Activated CD8-positive, alpha-beta memory T cell treated with anti-CD3 and anti-CD28 coated beads, Interleukin-2, amount 50 U/mL, for 1 hour (primary cell): ENCODE measurements around the gene ARHGAP15.

ENCODE experiments used
- DNase-seq: peaks from one replicate; pipeline ENCODE4 v3.0.0-alpha.2; 2020; ENCODE audit errors: extremely low read depth

The ARHGAP15 gene

GRCh38 chr2:143482771-143483170 is 353.6 kb downstream of the ARHGAP15 start:
- no peak for DNase-seq

DNA sequence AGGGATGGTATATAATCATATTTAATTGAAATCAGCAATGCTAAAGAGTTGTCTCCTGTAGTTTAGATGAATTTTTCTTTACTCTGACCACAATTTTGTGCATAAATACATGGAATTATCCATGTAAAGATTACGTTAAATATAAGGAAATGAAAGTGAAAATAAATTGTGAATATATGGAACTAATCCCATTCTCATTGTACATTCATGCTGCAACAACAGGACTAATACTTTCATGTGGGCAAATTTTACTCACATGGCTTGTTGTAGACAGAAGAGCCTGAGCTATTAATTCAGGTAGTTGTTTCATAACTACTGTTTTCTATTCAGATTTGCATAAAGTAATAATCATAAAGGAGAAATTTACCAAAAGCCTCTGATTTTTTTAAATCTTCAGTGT is 357.8 kb downstream of the ARHGAP15 start:
- DNase-seq, result no peak

GRCh38 chr2:143489145-143489544 is 359.9 kb downstream of the ARHGAP15 start:
- DNase-seq, result no peak

DNA sequence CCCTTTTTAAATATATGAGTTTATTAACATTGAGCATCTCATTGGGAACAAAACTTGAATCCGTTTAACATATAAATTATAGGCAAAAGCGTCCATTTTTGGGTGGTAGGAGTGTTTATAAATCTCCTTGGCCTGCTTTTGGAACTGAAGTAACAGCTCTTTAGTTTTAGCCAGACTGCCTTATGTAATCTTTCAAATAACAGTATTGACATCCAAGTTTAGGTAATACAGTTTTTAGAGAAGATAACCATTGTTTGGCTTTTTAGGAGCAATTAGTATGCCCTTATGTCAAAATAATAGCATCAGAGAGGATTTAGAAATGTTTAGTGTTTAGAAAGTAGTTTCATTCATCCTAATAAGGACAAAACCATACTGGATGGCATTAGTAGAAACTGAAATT is 361.9 kb downstream of the ARHGAP15 start:
- DNase-seq, result no peak

DNA sequence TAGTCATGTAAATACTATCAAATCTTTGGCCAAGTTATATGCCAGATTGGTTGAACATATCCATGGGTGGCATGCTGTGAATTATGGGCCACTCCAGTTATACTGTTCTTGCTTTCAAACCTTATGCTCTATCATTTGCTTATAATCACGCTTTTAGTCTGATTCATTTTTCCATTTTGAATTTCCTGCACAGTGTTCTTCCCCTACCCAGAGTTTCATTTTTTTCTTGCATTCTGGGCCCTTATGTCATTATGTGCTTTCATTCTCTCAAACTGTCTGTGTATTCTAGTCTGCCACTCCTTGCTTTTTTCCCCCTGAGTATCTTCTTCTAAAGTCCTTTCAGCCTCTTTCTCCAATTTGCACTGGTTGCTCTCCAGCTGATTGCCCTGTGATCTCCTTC is 364.1 kb downstream of the ARHGAP15 start:
- no peak for DNase-seq

DNA sequence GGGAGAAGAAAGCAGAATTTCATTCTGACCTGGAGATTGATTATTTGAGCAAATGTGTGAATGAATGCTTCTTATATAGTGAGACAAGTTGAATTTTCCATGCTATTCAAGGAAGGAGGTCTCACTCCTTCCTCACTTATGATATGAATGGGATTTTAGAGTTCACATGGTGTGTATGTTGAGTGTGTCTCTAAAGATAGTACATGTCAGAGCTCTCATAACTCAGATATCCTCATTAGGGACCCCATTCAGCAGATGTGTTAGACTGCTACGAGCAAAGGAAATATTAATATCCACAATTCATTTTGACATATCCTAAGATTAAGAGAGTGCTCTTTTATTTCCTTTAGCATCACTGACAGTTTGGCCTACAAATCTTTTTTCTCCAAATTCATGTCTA is 368.5 kb downstream of the ARHGAP15 start:
- DNase-seq, result no peak

GRCh38 chr2:143498496-143498895 is 369.3 kb downstream of the ARHGAP15 start:
- DNase-seq, result no peak

GRCh38 chr2:143499061-143499460 is 369.8 kb downstream of the ARHGAP15 start:
- DNase-seq, result no peak

GRCh38 chr2:143501106-143501676 is 372.0 kb downstream of the ARHGAP15 start:
- DNase-seq, result no peak

DNA sequence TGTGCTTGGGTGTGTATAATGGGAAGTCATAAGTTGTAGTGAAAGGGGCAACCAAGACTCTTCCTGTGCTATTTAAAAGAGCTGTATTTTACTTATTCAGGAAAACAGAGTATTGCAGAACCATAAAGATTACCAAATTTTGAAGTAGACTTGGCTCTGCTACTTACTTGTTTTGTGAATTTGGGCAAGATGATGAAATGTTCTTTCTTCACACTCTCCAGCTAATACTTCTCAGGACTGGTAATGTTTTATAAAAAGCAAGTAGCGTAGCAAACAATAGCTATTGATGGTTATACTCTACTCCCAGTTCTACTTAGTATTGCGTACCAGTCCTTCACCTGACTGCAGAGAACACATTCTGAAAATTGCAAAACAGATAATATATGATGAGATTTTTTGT is 374.1 kb downstream of the ARHGAP15 start:
- DNase-seq, result no peak

DNA sequence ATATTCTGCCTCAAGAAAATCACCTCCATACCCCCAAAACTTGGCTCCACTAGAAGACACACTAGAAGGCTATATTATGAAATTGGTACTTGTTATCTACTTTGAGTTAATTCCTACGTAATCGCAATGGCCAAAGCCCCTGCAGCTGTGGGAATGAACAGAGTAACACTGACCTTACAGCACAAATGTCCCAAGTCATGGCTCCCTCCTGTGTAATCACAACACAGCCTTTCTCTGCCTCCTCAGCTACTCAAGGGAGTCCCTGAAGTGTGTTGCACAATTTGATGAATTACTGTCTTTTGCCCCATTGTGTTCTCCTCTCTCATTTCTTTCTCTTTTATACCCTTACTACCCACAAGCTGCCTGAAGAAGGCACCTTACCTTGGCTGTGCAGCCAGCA is 375.2 kb downstream of the ARHGAP15 start:
- DNase-seq, result no peak

GRCh38 chr2:143505542-143505941 is 376.3 kb downstream of the ARHGAP15 start:
- DNase-seq, result no peak

DNA sequence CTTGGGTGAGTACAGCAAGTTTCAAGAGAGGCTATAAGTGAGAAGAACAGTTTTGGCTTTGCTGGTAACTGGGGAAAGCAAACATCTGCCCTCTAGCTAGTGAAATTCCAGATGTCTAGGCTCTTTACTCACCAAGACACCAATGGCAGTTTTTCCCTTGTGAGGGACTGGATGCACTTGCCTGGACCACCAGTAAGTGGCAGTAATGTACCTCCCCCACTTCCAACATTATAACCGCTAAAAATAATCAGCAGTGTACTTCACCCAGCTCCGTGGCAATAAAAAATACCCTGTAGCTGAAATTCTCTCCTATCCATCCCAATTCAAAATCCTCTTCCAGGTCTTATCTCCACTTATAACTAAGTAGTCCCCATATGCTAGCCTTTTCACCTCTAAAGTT is 383.9 kb downstream of the ARHGAP15 start:
- DNase-seq, result no peak

DNA sequence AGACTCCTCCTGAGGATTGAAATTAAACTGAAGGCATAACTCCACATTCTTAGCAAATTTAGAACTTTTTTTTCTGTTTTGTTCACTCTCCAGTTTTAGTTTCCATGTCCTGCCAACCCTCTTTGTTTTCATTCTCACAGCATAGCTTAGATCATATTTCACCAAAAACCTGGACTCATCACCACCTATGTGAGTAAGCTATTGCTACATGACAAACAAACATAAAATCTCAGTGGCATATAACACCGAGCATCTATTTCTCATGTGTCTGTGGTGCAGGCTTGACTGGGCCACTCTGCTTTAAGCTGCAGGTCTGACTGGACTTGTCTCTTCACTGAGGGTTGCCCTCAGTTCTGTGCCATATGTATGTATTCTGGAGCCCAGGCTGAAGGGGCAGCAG is 385.2 kb downstream of the ARHGAP15 start:
- no peak for DNase-seq

DNA sequence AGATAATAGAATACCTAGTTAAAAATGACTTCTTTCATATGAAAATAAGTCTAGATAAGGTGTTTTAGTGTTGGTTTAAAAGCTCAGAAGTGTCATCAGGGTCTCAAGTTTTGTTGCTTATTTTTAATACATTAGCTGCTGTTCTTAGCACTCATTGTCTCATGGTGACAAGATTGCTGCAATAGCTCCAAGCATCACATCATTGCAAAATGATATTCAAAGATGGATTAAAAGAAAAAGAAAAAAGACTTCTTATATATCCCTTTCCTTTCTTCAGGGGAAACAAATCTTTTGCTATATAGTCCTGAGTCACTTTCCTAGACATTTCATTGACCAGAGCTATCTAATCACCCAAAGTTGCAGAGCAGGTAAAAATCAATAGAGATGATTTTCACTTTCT is 386.1 kb downstream of the ARHGAP15 start:
- no peak for DNase-seq

DNA sequence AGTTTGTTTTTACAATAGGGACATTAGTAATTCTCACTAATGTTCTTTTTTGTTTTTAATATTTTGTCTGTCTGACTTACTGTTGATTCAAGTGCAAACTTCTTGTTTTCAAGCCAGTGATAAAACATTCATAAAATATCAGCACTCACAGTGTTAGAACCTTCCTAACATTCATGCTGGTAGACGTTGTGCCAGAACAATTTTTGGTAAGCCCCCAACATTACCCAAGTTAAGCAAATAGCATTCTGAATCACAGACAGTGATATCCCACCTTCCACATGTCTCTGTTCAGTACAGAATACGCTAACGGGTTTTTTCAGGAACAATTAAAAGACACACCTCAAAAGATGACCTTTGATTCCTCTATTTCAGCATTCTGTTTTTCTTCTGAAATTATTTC is 390.3 kb downstream of the ARHGAP15 start:
- DNase-seq, result no peak

DNA sequence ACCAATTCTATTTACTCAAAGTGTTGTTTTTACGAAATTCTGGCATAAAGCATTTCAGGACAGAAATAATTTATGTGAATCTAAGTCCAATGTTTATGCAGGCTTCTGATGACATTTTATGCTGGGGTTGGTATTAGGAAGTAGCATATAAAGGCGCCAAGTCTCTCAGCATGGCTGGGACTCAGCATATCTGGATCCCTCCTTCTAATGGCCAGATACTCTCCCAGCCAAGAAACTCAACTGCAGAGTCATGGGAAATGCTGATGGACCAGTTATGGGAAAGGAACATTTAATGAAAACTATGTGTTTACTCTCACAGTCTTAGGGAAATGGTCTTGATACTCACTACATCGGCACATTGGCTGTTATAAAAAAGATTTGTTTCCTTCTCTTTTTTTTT is 392.2 kb downstream of the ARHGAP15 start:
- DNase-seq, result no peak

GRCh38 chr2:143522699-143523098 is 393.5 kb downstream of the ARHGAP15 start:
- no peak for DNase-seq

DNA sequence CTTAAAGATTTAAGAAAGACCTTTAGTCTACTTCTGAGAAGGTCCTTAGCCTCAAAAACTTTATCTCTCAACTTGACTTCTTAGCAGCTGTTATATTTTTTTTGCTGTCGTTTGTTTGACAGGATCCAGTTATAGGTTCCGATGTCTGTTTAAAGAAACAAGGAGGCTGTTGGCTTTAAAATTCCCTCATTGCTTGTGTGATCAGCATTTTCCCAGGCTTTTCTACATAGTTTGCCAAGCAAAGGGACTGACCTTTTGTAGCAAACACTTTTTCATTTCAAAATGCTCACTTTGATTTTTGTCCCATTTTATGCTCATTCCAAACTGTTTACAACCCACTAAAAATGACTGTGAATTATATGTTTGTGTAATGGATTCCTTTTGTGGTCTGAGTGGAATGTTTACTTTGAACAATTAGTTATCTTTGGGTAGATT is 394.9 kb downstream of the ARHGAP15 start:
- no peak for DNase-seq

DNA sequence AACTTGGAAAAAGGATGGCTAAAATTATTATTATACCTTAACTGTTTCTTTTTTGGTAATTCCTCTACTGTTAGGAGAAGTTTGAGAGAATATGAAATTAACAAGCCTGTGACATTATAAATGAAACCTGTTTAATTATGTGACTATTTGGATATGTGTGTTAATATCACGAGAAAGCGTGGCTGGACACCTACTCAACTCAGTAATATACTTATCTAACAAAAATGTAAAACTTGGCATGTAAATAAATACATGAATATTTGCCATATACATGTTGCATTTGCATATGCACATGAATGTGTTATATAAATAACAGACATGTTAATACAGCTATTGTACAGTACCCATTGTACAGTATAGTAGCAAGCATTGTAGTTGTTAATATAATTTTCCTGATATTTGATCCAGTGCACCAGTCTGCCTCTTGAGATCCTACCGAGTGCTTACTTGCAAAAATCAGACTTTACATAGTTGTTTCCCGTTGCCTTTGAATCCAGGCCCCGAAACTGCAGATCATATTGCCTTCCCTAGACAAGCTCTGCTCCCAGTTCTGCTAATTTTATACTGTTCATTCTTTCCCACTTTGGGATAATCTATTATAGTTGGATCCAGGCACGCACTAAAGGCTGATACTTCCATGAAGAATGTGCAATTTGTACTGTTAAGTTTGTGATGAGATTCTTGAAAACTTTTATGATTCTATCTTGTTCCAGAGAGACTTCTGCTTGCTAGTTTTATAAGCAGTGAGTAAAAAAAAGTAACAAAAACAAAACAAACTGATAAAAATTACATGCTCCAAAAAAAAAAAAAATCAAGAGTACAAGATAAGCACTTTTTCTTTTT is 395.6 kb downstream of the ARHGAP15 start:
- DNase-seq, result no peak

DNA sequence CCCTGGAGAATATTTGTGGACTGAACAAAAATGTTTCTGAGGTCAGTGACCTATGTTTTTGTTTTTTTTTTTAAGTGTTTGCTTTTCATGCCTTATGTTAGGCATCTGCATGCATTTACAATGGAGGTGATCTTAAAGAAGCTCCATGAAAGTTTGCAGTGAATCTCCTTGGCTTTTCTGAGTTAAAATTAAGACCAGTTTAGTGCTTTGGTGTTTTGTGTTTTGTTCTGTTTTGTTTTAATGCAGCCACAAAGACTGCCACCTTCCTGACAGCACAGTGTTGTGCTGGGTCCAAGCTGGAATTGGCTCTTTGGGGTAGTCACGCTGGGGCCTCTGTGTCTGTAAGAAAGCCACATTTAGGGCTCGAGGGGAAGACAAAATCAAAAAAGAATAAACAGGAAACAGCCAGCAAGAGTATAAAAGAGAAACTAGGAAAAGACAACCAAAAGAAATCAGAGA is 396.2 kb downstream of the ARHGAP15 start:
- no peak for DNase-seq

DNA sequence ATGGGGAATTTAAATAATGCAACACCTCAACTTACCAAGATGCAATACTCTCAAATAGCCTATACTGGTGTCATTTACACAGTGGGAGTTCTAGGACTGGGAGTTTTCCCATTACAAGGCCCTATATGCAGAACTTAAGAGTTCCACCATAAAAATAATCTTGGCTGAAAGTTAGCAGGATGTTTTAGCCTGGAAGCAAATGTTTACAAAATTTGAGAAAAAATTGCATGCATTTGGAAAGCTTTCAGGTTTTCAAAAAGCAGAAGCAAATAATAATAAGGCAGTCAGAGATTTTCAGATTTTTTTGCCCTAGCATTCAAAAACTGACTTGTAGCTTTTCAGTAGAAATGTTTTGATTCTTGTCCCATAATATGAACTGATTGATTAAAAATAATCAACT is 397.3 kb downstream of the ARHGAP15 start:
- no peak for DNase-seq

- DNase-seq, result no peak
Observed at GRCh38 chr2:143528021-143528420, 398.8 kb downstream of the ARHGAP15 start.
